ENCODE data around the gene INO80. TPM values are rescaled to one million over a fixed set of nuclear protein-coding genes. Genes with fewer than 3 reads are reported as not detected.

Gene INO80
- total and polyA plus RNA-seq, 2 donors (not counting 3 experiments of a cell fraction or from before 2014, with no cell fraction given) = 5.7 to 29.1 TPM

GRCh38 chr15:40960151-40960885 is 155.8 kb downstream of the INO80 start:
- CTCF ChIA-PET = interaction anchor here (1.1 kb wide), 1 partner anchor 14 kb away, joined by 3 read pairs; no protein-coding TSS in a partner anchor
- H3K9me1 ChIP-seq (replicated peaks; ENCODE audit: control insufficient read depth, extremely low read depth, insufficient read depth, low read length) = no peaks in the 10 kb centered on the region
- no peaks in the 10 kb centered on the region for H3K27me3 ChIP-seq (ENCODE audit: control insufficient read depth in 2 of 2, insufficient read depth in 2 of 2, low read length in 2 of 2)
- DNase-seq (ENCODE audit: low read depth, low spot score) (no peak), FAIRE-seq (no peak)
- H2AFZ ChIP-seq (ENCODE audit: low read depth, low read length) = no peak overlapping the region
- intact Hi-C loops (cut with micrococcal nuclease) (no loop called here), dilution Hi-C loops (cut with MboI; ENCODE audit: extremely low pct_ligation_motif_present, low sequenced_read_pairs) (no loop called here)
- H3K27ac ChIP-seq (ENCODE audit: insufficient read depth, low read depth, low read length) = no peak overlapping the region
- H3K4me3 ChIP-seq (replicated peaks in 1 of 3; ENCODE audit: insufficient read depth in 1 of 3, low read depth in 1 of 3, low read length in 3 of 3) = no peak overlapping the region
- no peaks in the 10 kb centered on the region for H3K9me3 ChIP-seq (replicated peaks; ENCODE audit: control insufficient read depth, insufficient read depth, low read length)
- TF ChIP-seq GATA2 (IDR thresholded peaks at IDR 0.05; ENCODE audit: insufficient read depth, insufficient read length, low read depth, low read length) (no peak), EZH2 (IDR thresholded peaks at IDR 0.05; ENCODE audit: borderline replicate concordance, low read depth, low read length, severe bottlenecking) (no peak), MAX (IDR thresholded peaks at IDR 0.05; ENCODE audit: insufficient read depth, insufficient read length) (no peak), POLR2AphosphoS5 (IDR thresholded peaks at IDR 0.05; ENCODE audit: insufficient read depth, low read depth, low read length) (no peak), POLR2A (IDR thresholded peaks at IDR 0.05; ENCODE audit: low read depth, low read length) (no peak), MYC (IDR thresholded peaks at IDR 0.05; ENCODE audit: low read depth, low read length) (no peak), FOS (IDR thresholded peaks at IDR 0.05; ENCODE audit: borderline replicate concordance, insufficient read depth, low read length) (no peak), JUN (IDR thresholded peaks at IDR 0.05; ENCODE audit: borderline replicate concordance, insufficient read depth, insufficient read length, low read depth) (no peak)
- TF ChIP-seq, protein P1, sequence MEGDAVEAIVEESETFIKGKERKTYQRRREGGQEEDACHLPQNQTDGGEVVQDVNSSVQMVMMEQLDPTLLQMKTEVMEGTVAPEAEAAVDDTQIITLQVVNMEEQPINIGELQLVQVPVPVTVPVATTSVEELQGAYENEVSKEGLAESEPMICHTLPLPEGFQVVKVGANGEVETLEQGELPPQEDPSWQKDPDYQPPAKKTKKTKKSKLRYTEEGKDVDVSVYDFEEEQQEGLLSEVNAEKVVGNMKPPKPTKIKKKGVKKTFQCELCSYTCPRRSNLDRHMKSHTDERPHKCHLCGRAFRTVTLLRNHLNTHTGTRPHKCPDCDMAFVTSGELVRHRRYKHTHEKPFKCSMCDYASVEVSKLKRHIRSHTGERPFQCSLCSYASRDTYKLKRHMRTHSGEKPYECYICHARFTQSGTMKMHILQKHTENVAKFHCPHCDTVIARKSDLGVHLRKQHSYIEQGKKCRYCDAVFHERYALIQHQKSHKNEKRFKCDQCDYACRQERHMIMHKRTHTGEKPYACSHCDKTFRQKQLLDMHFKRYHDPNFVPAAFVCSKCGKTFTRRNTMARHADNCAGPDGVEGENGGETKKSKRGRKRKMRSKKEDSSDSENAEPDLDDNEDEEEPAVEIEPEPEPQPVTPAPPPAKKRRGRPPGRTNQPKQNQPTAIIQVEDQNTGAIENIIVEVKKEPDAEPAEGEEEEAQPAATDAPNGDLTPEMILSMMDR (IDR thresholded peaks at IDR 0.05; ENCODE audit: extremely low read depth in 1 of 2, insufficient read depth in 1 of 2, low read depth in 1 of 2, low read length in 2 of 2) = no peak
- H3K4me2 ChIP-seq (ENCODE audit: insufficient read depth, low read length) = no peak overlapping the region
- no peaks in the 10 kb centered on the region for H3K79me2 ChIP-seq (ENCODE audit: control insufficient read depth, insufficient read depth, low read length)
- no peak overlapping the region for H3K9ac ChIP-seq (replicated peaks; ENCODE audit: extremely low read depth, insufficient read depth, low read length)
- H4K20me1 ChIP-seq (replicated peaks; ENCODE audit: control insufficient read depth, extremely low read depth, insufficient read depth, low read length) = no peaks in the 10 kb centered on the region
- peaks cover 0 to 2% of the 10 kb centered on the region in 2 experiments for H3K36me3 ChIP-seq (ENCODE audit: control insufficient read depth in 2 of 2, extremely low read depth in 1 of 2, insufficient read depth in 2 of 2, low read length in 2 of 2)
- BruUV-seq (replicated peaks) = no TSS peak
- POLR2A ChIA-PET = no interaction called here
- no peaks in the 10 kb centered on the region for H3K4me1 ChIP-seq (ENCODE audit: control insufficient read depth, extremely low read depth, insufficient read depth, low read length)

Data from endothelial cell of umbilical vein (primary cell).